Measurements from ENCODE around the gene FOXN3.

DNA sequence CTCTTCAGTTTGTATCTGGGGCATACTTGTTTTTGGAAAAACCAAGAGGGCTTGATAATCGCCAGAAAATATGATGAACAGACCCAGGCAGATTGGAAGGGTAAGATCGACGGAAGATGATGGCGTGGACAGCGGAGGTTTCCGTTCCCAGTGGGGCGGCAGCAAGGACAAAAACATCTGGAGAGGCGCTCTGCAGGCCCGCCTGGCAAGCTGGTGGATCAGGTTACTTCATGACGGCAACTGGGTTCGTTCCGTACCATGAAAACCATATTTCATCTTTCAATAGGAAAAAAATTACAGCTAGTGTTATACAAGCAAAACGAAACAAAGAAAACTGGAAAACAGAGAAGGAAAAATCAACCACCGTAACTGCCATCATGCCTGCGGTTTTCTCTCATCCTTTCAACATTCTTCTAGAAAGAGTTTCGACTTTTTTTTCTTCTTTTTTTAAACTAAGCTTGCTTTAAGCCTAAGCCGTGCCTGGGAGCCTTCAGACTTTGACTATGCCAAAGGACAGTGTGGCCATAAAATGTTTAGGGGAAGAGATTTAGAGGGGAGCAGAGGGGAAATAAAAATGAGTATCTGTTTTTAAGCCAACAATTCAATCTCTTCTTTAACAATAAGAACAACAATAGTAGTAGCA lies 210.5 kb downstream of the FOXN3 start:
- TF ChIP-seq, protein P1, sequence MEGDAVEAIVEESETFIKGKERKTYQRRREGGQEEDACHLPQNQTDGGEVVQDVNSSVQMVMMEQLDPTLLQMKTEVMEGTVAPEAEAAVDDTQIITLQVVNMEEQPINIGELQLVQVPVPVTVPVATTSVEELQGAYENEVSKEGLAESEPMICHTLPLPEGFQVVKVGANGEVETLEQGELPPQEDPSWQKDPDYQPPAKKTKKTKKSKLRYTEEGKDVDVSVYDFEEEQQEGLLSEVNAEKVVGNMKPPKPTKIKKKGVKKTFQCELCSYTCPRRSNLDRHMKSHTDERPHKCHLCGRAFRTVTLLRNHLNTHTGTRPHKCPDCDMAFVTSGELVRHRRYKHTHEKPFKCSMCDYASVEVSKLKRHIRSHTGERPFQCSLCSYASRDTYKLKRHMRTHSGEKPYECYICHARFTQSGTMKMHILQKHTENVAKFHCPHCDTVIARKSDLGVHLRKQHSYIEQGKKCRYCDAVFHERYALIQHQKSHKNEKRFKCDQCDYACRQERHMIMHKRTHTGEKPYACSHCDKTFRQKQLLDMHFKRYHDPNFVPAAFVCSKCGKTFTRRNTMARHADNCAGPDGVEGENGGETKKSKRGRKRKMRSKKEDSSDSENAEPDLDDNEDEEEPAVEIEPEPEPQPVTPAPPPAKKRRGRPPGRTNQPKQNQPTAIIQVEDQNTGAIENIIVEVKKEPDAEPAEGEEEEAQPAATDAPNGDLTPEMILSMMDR (IDR thresholded peaks at IDR 0.05) = no peak
- no peak for TF ChIP-seq CHD2 (IDR thresholded peaks at IDR 0.05; ENCODE audit: low read length, partially characterized antibody)
- no peak for TF ChIP-seq FOXM1 (IDR thresholded peaks at IDR 0.05; ENCODE audit: low read depth)
- no peak for TF ChIP-seq MEF2A (IDR thresholded peaks at IDR 0.05; ENCODE audit: borderline replicate concordance, low read depth)
- TF ChIP-seq SIN3A (IDR thresholded peaks at IDR 0.05; ENCODE audit: borderline replicate concordance, low read depth, low read length) = no peak
- no peak for TF ChIP-seq EP300 (IDR thresholded peaks at IDR 0.05; ENCODE audit: borderline replicate concordance in 1 of 2, low read depth in 1 of 2, low read length in 1 of 2)
- TF ChIP-seq SMC3 (IDR thresholded peaks at IDR 0.05; ENCODE audit: low read depth, low read length) = no peak
- TF ChIP-seq POLR2AphosphoS5 (IDR thresholded peaks at IDR 0.05; ENCODE audit: low read depth, low read length) = no peak
- TF ChIP-seq EZH2phosphoT487 (IDR thresholded peaks at IDR 0.05; ENCODE audit: borderline replicate concordance, low read depth) = no peak
- no peak for TF ChIP-seq MXI1 (IDR thresholded peaks at IDR 0.05; ENCODE audit: low read depth, low read length)

Data from SK-N-SH (cell line).